PC-3 (cell line): ENCODE measurements around the gene WDR93.

Source experiments
- CTCF ChIP-seq: fragments of 300-600 bp; sonication (generic); conservative IDR thresholded peaks from 2 replicates; pipeline ENCODE4 v1.5.1; 2017; ENCODE audit warnings: antibody characterized with exemption, low read depth, mild to moderate bottlenecking, low read length
- EZH2 ChIP-seq: fragments of 300-600 bp; sonication (generic); IDR thresholded peaks from one replicate; pipeline ENCODE4 v1.6.1; 2017; ENCODE audit warnings: antibody characterized with exemption, mild to moderate bottlenecking, low read length; ENCODE audit not compliant: unreplicated experiment

DNA sequence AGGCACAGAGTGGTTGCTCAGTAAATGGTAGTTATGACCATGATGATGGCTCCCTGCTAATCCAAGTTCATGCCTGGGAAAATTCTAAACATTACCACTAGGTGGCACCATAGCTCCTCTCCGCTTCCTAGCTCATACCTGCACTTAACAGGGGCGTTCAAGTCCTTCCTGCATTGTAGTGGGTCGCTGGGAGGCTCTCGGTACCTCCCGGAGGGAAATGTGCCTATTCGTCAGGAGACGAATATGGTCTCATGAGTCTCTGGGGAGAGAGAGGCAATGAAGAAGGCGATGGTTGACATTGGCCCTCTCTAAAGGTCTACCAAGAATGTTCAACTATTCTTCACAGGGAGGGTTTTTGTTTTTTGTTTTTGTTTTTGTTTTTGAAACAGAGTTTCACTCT lies 49.5 kb downstream of the WDR93 start:
- TF ChIP-seq CTCF (peak; percentile 85), EZH2 (no peak)
